ENCODE measurements around the gene TMEM92. TPM values are rescaled to one million over a fixed set of nuclear protein-coding genes. Genes with fewer than 3 reads are reported as not detected.

The TMEM92 gene
- total RNA-seq, 2 experiments from 2014 or later, result not detected

DNA sequence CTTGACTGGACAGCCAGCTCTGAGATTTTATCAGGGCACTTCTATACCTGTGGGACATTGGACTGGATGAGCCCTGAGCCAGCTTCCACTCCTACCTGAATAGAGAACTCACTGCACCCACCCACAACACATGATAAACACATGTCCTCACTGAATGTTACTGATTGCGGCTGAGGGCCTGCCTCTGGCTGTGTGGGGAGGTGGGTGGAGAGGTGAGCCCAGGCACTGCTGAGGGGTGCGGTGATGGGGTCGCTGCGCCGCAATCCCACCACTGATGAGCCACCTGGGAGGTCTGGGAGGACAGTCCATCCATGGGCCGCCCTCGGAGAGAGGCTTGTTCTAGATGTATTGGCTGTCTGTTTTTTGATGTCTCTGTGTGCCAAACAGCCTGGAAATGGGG, 5.4 kb downstream of the TMEM92 start:
- TF ChIP-seq, protein P1, sequence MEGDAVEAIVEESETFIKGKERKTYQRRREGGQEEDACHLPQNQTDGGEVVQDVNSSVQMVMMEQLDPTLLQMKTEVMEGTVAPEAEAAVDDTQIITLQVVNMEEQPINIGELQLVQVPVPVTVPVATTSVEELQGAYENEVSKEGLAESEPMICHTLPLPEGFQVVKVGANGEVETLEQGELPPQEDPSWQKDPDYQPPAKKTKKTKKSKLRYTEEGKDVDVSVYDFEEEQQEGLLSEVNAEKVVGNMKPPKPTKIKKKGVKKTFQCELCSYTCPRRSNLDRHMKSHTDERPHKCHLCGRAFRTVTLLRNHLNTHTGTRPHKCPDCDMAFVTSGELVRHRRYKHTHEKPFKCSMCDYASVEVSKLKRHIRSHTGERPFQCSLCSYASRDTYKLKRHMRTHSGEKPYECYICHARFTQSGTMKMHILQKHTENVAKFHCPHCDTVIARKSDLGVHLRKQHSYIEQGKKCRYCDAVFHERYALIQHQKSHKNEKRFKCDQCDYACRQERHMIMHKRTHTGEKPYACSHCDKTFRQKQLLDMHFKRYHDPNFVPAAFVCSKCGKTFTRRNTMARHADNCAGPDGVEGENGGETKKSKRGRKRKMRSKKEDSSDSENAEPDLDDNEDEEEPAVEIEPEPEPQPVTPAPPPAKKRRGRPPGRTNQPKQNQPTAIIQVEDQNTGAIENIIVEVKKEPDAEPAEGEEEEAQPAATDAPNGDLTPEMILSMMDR (IDR thresholded peaks at IDR 0.05), result no peak
- no peak overlapping the region for H3K27ac Mint-ChIP-seq
- intact Hi-C loops (cut with micrococcal nuclease), result no loop called here
- ChIA-PET POLR2A (no interaction called here), CTCF (interaction anchor here (13.4 kb wide), 1 partner anchor 78 kb away, joined by 209 read pairs; the partner anchor contains the start of gene COL1A1)
- H3K27me3 Mint-ChIP-seq, result peaks cover 32% of the 10 kb centered on the region
- DNase-seq (no peak), ATAC-seq (no peak)
- H3K4me1 Mint-ChIP-seq (ENCODE audit: low read depth), result peaks cover 12% of the 10 kb centered on the region
- H3K4me3 Mint-ChIP-seq, result no peak overlapping the region
- H3K36me3 Mint-ChIP-seq (ENCODE audit: low read depth), result no peaks in the 10 kb centered on the region
- no peaks in the 10 kb centered on the region for H3K9me3 Mint-ChIP-seq

DNA sequence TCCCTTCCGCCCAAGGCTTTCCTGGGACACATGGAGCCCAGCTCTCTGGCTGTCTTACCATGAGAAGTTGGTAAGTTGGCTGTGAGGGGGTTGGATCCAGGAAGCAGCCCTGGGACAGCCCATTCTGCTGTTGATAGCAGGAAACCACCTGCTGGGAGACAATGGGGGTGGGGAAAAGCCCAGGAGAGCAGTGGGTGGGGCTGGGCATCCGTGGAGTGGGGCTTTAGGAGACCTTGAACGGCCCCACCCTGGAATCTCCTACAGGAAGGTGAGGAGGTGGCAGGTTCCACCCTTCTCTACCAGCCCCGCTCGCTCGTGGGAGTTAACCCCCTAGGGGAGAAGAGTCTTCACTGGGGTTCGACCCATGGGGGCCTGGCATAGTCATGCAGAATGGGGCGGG, 5.8 kb downstream of the TMEM92 start:
- intact Hi-C loops (cut with micrococcal nuclease), result no loop called here
- H3K27ac Mint-ChIP-seq, result no peak overlapping the region
- no peaks in the 10 kb centered on the region for H3K36me3 Mint-ChIP-seq (ENCODE audit: low read depth)
- H3K27me3 Mint-ChIP-seq, result peaks cover 29% of the 10 kb centered on the region
- TF ChIP-seq, protein P1 (IDR thresholded peaks at IDR 0.05), result no peak
- H3K9me3 Mint-ChIP-seq, result no peaks in the 10 kb centered on the region
- DNase-seq (peak; percentile 20), ATAC-seq (no peak)
- peaks cover 11% of the 10 kb centered on the region for H3K4me1 Mint-ChIP-seq (ENCODE audit: low read depth)
- POLR2A ChIA-PET, result interaction anchor here (1.4 kb wide), 1 partner anchor 12 kb away, joined by 4 read pairs; no protein-coding TSS in a partner anchor
- CTCF ChIA-PET, result interaction anchor here (1.7 to 13.4 kb wide), 3 partner anchors 17 to 79 kb away, joined by 5 to 209 read pairs (median 8); partner anchors contain the start of gene COL1A1
- H3K4me3 Mint-ChIP-seq, result no peak overlapping the region

DNA sequence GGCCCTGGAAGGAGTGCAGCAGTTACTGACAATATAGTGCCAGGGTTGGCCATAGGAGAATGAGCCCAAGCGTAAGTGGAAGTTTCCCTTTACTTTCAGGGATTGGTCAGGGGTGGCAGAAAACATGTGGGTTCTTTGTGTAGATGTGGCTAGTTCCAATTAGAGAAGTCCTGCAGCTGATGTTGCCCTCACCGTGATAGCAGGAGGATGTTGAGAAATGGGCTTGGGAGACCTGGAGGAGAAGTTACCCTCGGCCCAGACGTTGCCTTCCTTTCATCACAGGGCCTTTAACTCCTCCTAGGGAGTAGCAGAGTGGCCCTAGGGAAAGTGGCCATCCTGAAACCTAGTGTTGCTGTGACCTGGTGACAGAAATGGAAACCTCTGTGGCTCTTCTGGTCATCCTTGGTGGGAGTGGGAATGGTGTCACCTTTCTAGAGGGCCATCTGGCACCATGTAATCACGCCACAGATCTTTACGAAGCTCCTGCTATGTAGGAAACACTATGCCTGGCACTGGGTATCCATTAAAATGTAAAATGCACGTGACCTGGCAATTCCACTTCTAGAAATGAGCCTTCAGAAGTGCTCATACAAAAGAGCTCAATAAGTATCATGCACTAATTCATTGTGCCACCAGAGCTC, 6.7 kb downstream of the TMEM92 start:
- intact Hi-C loops (cut with micrococcal nuclease), result no loop called here
- no peak for ATAC-seq
- Mint-ChIP-seq H3K27me3 (peaks cover 27% of the 10 kb centered on the region), H3K9me3 (no peaks in the 10 kb centered on the region), H3K4me3 (no peak overlapping the region), H3K36me3 (ENCODE audit: low read depth) (no peaks in the 10 kb centered on the region), H3K4me1 (ENCODE audit: low read depth) (peaks cover 11% of the 10 kb centered on the region), H3K27ac (no peak overlapping the region)
- ChIA-PET POLR2A (interaction anchor here (0.9 to 1.4 kb wide), 2 partner anchors 11 to 13 kb away, joined by 3 to 4 read pairs; no protein-coding TSS in a partner anchor), CTCF (interaction anchor here (1.0 to 2.6 kb wide), 5 partner anchors 8 to 111 kb away, joined by 4 to 8 read pairs (median 6); partner anchors contain the start of gene COL1A1)
- TF ChIP-seq, protein P1 (IDR thresholded peaks at IDR 0.05), result no peak
- DNase-seq, result no peak

DNA sequence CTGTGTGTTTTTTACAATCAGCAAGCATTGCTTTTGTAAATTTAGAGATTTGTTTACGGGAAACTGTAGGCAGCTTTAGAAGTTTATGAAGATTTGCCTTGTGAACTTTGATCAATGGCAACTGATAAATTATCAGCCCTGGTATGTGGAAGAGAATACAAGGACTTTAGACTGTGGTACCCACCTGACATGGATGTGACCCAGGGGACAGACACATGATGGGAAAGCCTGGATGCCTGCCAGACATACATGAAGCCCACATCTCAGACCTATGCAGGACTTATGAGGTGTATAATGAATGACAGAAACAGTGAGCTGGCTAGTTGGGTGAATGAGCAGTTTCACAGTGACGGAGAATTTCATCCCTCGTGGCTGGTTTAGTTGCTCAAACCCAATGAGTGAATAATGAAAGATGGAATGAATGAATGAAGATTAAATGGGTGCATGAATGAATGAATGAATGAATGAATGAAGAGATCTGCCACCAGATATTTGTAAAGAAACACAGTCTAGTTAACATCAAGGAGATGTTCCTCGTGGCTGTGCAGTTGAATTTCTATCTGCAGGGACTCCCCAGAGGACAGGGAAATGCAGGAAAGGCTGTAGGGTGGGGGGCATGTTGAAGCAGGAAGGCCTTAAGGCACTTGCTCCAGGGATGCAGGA, 7.6 kb downstream of the TMEM92 start:
- POLR2A ChIA-PET, result interaction anchor here (0.9 kb wide), 1 partner anchor 14 kb away, joined by 3 read pairs; no protein-coding TSS in a partner anchor
- TF ChIP-seq, protein P1 (IDR thresholded peaks at IDR 0.05), result no peak
- H3K9me3 Mint-ChIP-seq, result no peaks in the 10 kb centered on the region
- DNase-seq (no peak), ATAC-seq (no peak)
- H3K4me3 Mint-ChIP-seq, result no peak overlapping the region
- CTCF ChIA-PET, result interaction anchor here (1.0 to 2.6 kb wide), 9 partner anchors 7 to 112 kb away, joined by 4 to 18 read pairs (median 6); partner anchors contain the start of gene COL1A1
- H3K36me3 Mint-ChIP-seq (ENCODE audit: low read depth), result no peaks in the 10 kb centered on the region
- peaks cover 25% of the 10 kb centered on the region for H3K27me3 Mint-ChIP-seq
- H3K4me1 Mint-ChIP-seq (ENCODE audit: low read depth), result peaks cover 11% of the 10 kb centered on the region
- intact Hi-C loops (cut with micrococcal nuclease), result no loop called here
- no peak overlapping the region for H3K27ac Mint-ChIP-seq

DNA sequence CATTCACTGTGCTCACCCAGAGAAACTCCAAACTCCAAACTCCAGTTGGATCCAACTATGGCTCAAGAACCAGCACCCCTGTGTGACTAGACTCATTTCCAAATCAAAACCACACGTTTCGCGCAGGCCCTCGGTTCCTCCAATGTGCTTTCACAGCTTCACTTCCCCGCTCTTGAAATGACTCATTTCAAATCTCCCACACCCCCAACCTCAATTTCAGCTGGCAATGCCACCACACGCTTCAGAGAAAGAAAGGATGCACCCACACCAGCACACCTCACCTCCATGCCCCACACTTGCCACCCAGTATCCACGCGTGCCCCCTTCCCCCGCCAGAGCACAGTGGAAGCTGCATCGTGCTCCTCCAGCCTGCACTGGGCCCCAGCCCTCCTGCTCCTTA, 9.0 kb downstream of the TMEM92 start:
- DNase-seq, result peak; percentile 61
- POLR2A ChIA-PET, result no interaction called here

More for the DNA sequence above, 9.0 kb downstream of the TMEM92 start:
- ATAC-seq, result peak; percentile 65
- CTCF ChIA-PET, result interaction anchor here (1.0 to 2.6 kb wide), 7 partner anchors 9 to 114 kb away, joined by 4 to 18 read pairs (median 6); partner anchors contain the start of gene COL1A1
- peaks cover 20% of the 10 kb centered on the region for H3K27me3 Mint-ChIP-seq
- H3K4me3 Mint-ChIP-seq, result no peak overlapping the region
- peaks cover 11% of the 10 kb centered on the region for H3K4me1 Mint-ChIP-seq (ENCODE audit: low read depth)
- intact Hi-C loops (cut with micrococcal nuclease), result no loop called here
- TF ChIP-seq, protein P1 (IDR thresholded peaks at IDR 0.05), result no peak
- H3K9me3 Mint-ChIP-seq, result no peaks in the 10 kb centered on the region
- no peaks in the 10 kb centered on the region for H3K36me3 Mint-ChIP-seq (ENCODE audit: low read depth)
- peak overlapping the region; percentile 21 for H3K27ac Mint-ChIP-seq

Measured in activated CD8-positive, alpha-beta T cell treated with anti-CD3 and anti-CD28 coated beads for 36 hours (primary cell).